K562 treated with DMSO at 1 percent for 24 hours (cell line): ENCODE data around the gene GPR63. TPM values are rescaled to one million over a fixed set of nuclear protein-coding genes. Genes with fewer than 3 reads are reported as not detected.

Experiments used
- total RNA-seq: library from RNA; unstranded; fragments of 300-600 nt; gene quantifications from 2 replicates; pipeline ENCODE4 v1.2.3, GENCODE V29; 2022; ENCODE audit warnings: low read depth; ENCODE audit not compliant: insufficient read depth

The GPR63 gene, protein sequence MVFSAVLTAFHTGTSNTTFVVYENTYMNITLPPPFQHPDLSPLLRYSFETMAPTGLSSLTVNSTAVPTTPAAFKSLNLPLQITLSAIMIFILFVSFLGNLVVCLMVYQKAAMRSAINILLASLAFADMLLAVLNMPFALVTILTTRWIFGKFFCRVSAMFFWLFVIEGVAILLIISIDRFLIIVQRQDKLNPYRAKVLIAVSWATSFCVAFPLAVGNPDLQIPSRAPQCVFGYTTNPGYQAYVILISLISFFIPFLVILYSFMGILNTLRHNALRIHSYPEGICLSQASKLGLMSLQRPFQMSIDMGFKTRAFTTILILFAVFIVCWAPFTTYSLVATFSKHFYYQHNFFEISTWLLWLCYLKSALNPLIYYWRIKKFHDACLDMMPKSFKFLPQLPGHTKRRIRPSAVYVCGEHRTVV
- total RNA-seq = 1.2 and 1.4 TPM in 2 replicates

DNA sequence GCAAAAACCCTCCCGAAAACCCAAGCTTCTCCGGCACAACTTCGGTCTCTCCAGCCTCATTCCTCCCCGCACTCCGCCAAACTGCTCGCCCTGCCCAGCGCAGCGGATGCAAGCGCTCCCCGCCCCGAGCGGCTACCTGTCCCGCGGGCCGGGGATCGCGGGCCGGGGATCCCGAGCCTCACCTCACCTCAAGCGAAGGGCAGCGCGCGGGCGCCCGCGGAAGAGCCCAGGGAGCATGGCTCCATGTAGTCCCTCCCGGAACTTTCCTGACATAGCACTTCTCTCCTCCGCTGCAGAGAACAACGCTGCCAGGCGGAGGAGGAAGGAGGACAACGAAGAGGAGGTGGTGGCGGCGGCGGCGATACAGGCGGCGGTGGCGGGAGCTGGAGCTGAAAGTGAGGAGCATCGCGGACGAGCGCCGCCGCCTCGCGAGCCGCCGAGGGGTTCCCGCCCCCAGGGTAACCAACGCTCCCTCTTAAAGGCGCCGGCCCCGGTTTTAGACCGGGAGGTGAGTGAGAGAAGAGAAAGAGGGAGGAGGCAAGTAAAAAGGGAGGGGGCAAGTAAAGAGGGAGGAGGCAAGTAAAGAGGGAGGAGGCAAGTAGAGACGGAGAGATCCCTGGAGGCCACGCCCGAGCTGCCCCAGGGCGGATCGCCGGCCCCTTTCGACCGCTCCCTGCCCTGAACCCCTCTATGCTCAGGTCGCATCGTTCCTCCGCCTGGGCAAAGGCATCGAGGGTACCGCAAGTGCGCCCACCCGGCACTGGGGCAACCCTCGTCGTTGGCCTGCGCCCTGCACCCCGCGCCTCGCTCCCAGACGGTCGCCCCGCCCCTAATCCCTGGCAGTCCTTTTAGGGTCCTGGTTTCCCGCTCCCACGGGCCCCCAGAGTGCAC lies at the start of gene GPR63:
TSS of gene GPR63 (minus strand) at position 397 of the 891 bp plus-strand sequence. CDS start 37,746 bp downstream, outside the sequence.

Other genes starting within 250 kb of the GPR63 start
- 17.9 and 19.9 TPM in 2 replicates for gene NDUFAF4, start 60.4 kb upstream of the GPR63 start, total RNA-seq
- gene KLHL32, start 87.3 kb upstream of the GPR63 start, total RNA-seq = 0.94 and 1.1 TPM in 2 replicates